ENCODE data around the gene RFTN1.
A peak's percentile ranks its signal among the peaks of the same experiment; 100 is the strongest.

Gene RFTN1

DNA sequence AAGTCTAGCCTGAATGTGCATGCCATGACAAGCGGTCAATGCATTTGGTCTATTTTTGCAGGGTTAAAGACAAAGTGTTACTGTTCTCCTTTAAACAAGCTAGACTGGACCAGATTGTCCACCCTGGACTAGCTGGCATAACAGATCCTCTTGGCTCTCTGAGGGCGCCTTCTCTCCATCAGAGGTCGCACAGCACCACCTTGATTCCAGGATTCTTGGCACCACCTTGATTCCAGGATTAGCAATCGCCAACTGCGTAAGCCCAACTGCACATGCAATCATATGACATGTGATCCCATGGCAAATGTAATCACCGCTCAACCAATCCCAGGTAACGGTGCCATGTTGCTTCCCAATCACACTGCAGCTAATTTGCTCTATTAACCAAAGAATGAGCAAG lies 149.9 kb downstream of the RFTN1 start:
- no peak for DNase-seq

DNA sequence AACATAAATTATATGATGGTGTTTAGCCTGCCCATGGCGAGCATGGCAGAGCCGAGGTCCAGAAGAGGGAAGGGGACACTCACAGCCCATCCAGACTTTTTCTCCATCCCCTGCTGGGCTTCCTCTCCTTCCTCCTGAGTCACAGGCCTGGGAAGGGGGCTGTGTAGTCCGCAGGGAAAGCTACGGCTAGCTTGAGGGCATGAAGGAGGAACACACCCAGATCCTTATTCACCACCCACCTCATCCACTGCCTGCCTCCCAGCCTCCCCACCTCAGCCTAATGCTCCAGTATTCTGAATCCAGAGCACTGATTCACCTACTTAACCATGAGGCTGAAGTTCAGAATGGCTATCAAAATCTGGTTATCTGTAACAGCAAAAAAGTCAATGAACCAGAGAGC lies 150.7 kb downstream of the RFTN1 start:
- DNase-seq, result no peak

DNA sequence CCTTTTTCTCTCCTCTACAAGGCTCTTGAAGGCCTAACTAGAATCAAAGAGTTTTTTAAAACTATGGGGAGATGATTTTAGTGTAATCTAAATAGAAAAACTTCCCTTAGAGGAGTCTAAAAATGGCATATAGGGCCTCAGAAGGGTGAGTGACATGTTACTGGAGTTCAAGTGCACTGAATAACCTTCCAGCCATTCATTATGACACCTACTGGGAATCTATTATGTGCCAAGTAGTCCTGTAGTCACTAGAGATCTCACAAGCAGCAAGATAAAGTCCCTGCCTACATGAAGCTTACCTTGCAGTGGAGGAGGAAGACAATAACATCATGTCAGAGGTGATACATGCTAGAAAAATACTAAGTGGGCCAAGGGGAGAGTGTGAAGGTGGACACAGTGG lies 152.4 kb downstream of the RFTN1 start:
- no peak for DNase-seq

DNA sequence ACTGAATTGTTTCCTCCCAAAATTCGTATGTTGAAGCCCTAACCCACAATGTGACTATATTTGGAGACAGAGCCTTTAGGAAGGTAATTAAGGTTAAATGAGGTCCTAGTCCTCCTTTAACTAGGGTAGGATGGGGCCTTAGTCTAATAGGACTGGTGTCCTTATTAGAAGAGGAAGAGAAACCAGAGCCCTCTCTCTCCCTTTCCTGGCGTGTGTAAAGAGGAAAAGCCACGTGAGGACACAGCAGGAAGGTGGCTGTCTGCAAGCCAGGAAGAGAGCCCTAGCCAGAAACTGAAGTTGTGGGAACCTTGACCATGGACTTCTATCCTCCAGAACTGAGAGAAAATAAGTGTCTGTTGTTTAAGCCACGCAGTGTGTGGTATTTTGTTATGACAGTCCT lies 154.2 kb downstream of the RFTN1 start:
- no peak for DNase-seq

DNA sequence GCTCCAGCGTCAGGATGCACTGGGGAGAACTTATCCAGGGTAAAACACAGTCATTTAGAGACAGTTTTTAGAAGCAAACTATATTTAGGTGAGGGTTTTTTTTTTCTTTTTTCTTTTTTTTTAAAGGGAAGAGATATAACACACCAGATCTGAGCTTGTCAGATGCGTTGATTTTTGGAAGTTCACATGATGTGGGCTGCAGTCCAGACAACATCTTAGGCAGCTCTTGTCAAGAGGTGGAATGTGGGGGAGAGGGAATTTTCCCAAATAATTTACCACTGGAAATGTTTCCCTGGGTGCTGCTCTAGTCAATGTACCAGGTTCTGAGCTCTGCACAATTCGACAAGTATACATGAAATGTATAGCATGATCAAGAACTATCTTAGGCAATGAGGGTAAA lies 155.2 kb downstream of the RFTN1 start:
- DNase-seq, result no peak

DNA sequence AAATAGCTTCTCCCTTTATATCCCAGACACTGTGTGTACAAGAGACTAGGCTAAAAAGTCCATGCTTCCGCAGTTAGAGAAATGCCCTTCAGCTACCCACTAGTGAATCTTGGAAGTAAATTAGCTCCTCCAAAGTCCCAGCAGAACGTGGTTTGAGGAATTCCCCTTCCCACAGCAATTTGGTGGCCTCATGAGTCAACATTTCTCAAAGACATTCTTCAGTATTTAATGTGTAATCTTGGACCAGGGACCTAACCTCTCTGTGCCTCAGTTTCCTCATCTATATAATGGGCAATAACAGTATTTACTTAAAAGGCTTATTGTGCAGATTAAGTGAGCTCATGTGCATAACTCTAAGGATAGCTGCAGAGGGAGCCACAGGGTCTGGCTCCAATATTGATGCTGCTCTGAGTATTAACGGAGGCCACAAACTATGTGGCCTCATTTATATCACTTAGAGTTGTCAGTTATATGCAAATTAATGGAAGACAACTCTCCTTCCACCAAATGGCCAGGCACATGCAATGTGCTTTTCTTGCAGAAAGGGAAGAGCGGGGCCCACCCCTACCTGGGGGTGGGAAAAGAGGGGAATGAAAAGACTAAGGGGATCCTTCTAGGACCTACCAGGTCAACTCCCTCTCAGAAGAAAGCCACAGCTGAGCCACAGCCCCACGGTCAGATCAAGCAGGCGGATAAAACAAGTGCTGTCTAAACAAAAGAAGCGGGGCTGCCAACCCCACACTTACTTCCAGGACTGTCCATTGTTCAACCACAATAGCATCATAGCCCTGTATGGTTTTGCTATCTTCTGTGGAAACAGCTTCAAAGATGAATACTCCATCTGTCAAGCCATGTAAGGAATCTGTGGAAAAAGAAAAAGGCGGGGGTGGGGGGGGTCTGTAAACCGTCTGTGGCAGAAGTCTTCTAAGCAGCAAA lies 156.0 kb downstream of the RFTN1 start:
- peak in 14 of 56 donors; percentile 10 to 32 (median 20) for DNase-seq

DNA sequence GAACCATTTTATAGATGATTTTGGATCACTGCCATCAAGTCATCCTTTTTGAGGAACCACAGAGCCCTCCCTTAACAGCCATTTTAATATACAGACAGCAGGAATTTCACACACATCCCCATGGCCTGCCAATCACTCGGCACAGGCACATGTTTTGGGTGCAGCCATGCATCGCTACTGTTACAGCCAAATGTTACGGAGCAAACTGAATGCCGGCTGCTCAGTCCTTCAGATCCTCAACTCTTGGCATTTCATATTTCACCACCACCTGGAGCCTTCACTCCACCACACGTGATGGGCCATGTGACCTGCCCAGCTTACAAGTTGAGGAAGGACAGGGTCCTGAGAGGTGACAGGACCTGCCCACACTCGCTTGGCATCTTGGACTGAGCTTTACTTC lies 157.7 kb downstream of the RFTN1 start:
- DNase-seq, result no peak

DNA sequence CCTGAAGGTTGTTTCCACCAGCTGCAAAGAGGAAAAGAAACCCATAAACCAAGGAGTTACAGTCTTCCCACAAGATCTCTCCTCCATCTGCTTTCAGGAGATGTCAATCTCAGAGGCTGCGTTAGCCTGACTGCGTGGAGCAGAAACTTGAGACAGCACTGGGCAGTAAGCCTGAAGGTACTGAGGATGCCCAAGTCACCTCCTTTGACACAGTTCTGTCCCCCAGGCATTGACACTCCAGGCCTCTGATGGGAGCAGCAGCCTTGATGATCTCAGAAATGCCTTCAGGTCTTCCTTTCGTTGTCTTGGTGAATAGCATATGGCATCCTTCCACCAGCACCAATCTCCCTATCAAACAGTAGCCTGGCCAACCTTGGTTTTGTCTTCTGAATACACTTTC lies 159.2 kb downstream of the RFTN1 start:
- no peak for DNase-seq

DNA sequence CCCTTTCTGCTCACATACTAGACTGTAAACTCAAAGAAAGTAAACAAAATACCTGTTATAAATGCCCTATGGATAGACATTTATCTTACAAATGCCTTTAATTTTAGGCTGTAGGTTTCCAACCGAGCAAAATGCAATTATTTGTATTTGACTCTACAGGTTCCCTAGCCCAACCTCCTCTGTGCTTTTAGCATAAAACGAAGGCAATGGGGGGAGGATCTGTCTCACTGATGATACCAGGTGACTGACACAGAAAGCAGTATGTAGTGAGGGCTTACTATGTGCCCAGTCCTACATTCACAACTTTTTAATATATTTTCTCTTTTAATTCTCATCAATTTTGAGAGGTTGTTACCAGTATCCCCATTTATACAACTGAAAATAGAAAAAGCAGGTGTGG lies 161.1 kb downstream of the RFTN1 start:
- no peak for DNase-seq

DNA sequence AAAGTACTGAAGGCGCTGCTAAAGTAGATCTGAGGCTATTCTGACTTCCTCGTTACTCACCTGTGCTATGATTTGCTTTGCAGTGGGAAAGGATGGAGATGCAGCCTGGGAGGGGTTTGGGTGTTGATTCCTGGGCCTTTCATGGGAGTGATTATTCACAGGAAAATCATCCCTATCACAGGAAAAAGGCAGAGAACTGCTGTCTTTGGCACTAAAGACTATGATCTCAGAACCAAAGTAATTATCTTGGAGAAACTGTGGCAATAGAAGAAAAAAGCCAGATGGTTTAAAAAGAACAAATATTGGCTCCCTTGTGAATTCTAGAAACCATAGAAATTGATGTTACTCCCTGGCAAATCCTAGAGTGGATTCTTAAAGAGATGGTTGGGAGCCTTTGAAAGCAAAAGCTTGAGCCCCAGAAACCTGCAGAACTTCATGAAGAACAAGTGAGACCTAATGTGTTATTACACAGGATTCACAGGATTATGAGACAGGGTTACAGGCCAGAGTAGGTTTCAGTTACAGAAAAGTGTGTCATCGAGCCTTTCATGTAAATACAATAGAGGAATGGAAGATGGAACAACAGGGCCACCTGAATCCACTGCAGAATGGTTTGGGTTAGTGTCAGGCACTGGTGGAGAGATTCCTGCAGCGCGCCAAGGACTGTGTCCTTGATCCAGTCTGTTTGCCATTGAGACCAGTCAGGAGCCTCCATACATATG lies 162.7 kb downstream of the RFTN1 start:
- DNase-seq, result no peak

DNA sequence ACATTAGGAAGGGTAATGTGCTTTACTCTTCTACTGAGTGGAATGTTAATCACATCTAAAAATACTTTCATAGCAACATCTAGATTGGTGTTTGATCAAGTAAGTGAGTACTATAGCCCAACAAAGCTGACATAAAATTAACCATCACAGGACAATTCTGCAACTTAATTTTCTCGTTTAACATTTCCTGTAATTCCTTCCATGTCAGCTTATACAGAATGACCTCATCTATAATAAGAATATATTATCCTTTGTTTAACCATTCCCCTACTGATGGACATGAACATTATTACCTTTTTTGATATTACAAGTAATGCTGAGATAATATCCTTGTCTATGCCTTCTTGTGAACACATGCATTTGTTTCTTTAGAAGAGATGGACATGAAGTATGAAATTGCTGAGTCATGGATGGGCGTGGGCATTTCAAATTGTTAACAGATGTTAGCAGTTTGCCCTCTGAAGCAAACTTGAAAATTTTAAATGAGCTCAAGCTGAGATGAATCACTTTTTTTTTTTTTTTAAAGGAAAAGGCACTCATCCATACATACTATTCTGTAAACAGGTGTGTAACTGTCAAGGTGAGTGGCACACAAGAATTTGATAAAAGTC lies 163.4 kb downstream of the RFTN1 start:
- DNase-seq, result no peak

DNA sequence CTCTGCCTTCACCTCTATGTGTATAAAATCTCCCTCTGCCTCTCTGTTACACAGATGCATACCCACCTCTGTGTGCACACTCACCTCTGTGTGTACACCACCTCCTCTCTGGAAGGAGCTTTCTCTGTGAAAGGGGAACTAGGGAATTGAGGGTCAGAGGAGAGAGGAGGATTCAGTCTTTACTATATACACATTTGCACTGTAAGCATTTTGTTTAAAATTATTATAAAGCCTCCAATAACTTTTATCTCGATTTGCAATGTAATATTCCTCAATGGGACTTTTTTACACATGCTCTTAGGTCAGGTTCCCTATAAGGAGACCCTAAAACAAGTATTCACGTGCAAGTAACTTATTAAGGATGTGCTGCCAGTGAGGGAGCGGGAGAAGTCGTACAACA lies 166.0 kb downstream of the RFTN1 start:
- no peak for DNase-seq

DNA sequence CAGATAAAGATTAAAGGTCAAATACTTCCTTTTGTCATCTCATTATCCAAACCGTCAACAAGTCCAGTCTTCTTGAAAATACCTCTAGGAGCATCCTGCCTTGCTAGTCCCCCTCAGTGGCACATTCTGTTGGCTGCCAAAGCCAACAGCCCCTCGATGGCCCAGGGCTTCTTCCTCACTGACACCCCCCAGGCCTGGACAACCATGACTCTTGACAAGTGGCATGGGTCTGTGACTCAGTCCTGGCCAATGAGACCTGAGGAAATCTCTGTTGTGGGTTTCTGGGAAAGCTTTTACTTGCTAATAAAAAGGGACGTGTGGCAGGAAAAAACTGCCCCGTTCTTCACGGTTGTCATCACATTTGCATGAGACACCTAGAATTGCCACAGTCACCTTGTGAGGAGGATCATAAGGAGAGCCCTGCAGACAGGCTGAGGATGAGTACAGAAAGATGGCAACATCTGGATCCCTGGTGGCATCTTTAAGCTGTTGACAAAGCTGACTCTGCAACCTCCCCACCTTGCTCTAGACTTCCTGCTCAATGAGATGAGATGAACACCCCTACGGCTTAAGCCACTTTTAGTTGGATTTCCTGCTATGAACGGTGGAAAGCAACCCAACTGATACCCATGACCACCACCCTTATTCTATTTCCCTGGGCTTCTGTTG lies 167.0 kb downstream of the RFTN1 start:
- DNase-seq, result no peak

DNA sequence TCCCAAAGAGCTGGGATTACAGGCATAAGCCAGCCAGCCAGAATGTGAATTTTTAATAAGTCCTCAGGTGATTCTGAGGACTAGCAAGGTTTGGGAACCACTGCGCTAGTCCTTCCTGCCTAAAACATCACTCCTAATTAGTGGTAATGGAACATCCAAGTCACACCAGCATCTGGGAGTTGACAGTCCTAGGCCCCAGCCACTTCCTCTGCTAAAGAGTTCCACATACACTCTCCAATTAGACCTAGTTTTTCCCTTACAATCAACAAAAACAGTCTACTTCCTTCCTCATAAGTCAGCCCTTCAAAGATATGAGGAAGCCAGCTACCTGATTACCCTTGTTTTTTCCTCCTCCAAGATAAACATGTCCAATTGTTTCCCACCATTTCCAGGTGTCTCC lies 170.4 kb downstream of the RFTN1 start:
- DNase-seq, result no peak

DNA sequence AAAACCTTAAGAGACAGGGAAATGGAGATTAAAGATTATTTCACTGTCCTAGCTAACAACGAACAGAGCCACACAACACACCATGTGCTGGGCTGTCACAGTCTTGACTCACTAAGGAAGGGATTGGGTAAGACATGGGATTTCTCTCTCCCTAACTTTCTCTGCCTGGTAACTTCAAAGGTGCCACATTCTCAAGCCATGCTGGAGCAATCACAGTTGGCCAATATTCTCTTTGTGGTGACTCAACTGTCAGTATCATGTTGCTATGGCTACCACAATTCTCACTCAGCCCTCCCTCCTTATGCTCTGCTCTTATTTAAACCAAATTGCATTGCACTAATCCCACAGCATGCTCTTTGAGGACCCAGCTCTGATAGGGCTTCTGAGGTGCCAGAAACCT lies 174.5 kb downstream of the RFTN1 start:
- DNase-seq, result no peak

DNA sequence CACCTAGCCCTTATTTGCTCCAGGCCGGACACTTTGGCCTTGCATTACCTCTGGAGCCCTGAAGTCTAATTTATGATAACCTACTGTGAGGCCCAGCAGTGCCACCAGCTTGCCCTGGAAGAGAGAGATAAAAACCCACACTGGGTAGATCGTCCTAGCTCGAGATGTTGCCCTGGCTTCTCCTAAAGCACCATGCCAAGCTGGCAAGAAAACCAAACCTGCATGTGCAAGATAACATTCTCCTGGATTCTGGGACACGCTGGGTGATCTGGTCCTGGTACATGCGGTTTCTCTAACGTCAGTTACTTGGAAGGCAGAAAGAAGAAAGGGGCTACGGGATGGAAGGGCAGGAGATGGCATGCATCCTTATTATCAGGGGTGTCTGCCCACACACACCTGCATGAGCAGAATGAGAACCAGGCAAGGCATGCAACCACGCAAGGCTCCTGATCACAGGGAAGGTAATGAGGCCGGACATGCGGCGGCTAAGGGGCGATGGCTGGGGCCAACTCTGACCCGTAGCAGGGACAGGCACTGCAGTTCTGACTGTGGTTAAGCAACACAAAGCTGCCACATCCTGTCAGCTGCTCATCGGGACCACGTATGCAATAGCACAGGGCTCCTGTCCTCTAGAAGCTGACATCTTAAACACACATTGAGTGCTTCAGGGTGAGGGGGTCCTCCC lies 175.5 kb downstream of the RFTN1 start:
- no peak for DNase-seq

DNA sequence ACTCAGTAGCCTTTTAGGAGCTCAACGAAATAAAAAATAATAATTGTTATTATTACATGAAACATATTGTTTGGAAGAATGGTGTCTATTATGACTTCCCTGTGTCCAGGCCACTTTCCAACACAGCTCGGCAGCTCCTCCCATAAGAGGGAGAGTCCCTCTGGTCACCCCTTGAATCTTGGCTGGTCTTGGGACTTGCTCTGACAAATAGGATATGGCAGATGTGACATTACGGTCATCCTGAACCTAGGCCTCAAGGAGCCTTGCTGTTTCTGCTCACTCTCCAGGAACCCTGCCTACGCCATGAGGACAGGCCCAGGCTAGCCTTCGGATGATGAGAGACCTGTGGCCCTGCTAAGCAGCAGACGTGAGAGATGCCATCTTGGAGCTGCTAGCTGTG lies 176.7 kb downstream of the RFTN1 start:
- DNase-seq, result no peak

DNA sequence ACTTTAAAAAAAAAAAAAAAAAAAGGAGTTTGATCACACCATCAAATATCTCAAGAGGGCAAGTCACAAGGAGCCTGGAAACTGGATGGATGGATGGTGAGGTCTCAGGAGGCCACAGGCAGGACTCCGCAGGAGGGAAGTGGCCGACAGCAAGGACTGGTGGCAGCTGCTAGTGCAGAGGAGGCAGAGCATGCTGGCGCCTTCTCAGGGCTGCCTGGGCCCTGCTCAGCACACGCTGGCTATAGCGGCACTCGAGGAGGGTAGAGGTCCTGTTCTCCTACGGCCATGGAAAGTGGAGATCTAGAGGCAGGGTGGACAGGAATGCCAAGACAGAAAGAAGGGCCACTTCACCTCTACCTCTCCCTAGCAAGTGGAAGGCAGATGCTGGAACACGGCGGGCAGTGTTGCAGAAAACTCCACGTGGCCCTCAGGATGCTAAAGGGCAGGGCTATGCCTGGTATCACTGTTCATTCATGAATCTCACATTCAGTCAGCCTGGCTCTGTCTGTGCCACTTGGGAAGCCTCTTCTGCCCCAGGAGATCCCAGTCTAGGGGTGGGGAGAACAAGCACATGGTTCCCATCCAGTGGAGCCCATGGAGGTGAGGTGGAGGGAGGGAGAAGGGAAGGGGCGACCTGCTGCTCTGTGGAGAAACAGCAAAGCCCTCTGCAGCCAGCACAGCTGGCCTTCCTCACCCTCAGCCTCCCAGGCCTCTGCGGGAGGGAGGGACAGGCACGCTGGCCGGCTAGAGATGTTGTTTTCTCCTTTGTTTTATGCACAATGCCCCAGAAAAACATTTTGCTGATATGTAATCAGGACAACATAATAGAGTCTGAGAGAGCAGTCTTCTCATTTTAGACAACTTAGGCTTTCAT lies 177.5 kb downstream of the RFTN1 start:
- no peak for DNase-seq

DNA sequence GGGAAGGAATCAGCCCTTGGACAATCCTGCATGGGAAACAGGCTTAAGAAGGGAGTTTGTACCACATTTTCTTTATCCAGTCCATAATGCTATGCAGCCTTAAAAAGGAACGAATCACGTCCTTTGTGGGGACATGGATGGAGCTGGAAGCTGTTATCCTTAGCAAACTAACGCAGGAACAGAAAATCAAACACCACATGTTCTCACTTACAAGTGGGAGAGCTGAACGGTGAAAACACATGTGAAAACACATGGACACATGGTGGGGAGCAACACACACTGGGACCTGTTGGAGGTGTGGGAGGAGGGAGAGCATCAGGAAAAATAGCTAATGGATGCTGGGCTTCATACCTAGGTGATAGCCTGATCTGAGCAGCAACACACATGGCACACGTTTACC lies 178.2 kb downstream of the RFTN1 start:
- DNase-seq, result no peak

DNA sequence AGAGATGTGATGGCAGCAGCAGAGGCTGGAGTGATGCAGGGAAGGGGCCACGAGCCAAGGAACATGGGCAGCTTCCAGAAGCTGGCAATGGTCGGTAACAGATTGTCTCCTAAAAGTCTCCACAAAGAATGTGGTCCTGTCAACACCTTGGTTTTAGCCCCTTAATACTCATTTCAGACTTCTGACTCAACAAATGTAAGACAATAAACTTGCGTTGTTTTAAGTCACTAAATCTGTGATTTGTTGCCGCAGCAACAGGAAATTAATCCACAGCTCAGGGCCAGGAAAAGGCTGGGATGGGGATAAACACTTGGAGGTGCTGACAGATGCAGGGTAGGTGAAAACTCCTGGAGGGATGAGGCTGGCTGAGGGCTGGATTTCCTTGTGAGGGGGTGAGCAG lies 178.6 kb downstream of the RFTN1 start:
- no peak for DNase-seq
